C1 segment of cervical spinal cord (tissue), 14 donors: ENCODE data around the gene CLEC4A.
A peak's percentile ranks its signal among the peaks of the same experiment; 100 is the strongest.
"Not testable (repeated sequence)": the region's sequence is repeated elsewhere in the genome, so short reads cannot be mapped to it uniquely, and the experiment has no call there.

Experiments used
- DNase-seq, 14 donors: peaks; one replicate each; lab custom pipeline; 2025; lab: John Stamatoyannopoulos, UW

Gene CLEC4A

DNA sequence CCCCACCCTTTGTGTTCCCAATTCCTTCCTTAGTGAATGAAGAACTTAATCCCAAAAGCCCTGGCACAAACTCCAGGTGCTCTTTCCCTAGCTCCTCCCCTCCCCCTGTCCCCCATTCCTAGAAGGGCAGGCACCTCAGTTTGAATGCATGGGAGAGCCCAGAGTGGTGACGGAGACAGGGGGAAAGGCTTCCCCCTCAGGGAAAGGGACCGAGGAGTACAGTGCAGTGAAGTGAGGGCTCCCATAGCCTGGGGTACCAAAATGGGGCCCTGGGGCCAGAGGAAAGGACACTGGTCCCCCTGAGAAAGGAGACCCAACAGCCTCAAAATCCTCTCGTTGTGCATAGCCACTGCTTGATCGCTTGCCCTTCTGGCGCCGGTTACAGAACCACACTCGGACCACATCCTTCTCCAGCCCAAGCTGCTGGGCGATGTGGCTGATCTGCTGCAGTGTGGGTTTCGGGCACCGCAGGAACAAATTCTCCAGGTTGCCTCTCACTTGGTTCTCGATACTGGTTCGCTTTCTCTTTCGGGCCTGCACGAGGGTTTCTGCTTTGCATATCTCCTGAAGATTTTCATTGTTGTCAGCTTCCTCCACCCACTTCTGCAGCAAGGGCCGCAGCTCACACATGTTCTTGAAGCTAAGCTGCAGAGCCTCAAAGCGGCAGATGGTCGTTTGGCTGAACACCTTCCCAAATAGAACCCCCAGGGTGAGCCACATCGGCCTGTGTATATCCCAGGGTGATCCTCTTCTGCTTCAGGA lies 10.4 kb downstream of the CLEC4A start:
- DNase-seq, result not testable (repeated sequence)

DNA sequence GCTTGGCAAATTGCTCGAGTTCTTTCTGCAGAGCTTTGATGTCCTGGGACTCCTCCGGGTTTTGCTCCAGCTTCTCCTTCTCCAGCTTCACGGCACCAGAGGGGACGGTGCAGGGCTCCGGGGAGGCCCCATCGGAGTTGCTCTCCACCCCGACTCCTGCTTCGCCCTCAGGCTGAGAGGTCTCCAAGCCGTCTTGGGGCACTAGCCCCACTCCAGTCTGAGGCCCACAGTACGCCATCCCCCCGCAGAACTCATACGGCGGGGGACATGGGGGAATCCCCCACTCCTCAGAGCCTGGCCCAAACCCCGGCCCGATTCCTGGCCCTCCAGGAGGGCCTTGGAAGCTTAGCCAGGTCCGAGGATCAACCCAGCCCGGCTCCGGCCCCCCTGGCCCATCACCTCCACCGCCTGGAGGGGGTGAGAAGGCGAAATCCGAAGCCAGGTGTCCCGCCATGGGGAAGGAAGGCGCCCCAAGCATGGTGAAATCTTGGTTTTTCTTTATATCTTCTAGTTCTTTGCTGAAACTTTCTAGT lies 11.0 kb downstream of the CLEC4A start:
- not testable (repeated sequence) for DNase-seq

DNA sequence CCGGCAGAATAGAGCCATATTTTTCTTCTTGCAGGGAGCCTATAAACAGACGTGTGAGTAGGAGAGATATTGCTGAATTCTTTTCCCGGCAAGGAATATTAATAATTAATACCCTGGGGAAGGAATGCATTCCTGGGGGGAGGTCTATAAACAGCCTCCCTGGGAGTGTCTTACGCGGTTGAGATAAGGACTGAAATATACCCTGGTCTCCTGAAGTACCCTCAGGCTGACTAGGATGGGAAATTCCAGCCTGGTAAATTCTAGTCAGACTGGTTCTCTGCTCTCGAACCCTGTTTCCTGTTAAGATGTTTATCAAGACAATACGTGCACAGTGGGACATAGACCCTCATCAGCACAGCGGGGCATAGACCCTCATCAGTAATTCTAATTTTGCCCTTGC lies 18.2 kb downstream of the CLEC4A start:
- not testable (repeated sequence) for DNase-seq

DNA sequence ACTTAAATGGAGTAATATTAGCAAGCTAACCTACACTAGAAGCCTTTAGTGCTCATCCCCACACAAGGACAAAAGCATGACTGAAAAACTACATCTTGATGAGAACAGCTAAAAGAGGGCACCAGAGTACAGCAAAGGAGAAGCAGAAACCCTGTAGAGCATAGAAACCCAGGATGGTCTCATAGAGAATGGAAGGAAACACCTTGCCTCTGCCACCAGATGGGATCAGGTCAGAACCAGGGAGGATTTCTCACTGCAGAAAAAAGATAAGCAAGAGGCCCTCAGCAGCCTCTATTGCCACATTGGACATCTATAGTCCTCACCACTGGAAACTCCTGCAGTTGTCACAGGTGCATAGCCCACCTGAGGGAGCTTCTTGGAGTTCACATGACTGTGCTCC lies 19.8 kb downstream of the CLEC4A start:
- DNase-seq, result no peak

DNA sequence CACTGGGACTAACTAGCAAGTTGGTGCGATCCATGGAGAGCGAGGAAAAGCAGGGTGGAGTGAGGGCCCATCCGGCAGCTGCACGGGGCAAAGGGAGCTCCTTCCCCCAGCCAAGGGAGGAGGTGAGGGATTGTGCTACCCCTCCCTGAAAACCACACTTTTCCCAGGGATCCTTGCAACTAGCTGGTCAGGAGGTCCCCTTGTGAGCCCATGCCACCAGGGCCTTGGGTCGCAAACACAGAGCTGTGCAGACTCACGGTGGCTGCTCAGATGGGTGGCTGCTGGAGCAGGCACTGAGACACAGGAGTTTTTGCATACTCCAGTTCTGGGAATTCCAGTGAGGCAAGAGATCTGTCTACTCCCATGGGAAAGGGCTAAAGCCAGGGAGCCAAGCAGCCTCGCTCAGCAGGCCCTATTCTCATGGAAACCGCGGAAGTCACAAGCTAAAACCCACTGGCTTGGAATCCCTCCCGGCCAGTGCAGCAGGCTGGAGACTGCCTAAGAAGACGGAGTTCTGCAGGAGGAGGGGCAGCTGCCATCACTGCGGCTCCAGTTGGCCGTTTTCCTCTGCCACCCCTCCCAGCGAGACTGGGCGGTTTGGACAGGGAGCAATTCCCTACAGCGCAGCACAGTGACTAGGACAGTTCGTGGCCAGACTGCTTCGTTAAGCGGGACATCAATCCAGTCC lies 22.5 kb downstream of the CLEC4A start:
- DNase-seq, result peak in 13 of 14 donors; percentile 24 to 83 (median 64)

DNA sequence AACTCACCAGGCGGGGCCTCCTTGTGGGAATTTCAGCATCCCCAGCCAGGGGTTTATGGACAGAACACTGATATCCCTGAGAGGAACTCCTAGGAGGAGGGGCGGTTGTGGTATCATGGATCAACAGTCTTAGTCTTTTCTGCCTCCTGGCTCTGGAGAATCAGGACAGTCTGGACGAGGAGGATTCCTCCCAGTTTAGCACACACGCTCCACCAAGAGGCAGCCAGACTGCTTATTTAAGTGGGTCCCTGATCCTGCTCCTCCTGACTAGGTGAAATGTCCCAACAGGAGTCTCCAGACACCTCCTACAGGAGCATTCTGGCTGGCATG lies 23.0 kb downstream of the CLEC4A start:
- peak in 1 of 14 donors; percentile 52 for DNase-seq

DNA sequence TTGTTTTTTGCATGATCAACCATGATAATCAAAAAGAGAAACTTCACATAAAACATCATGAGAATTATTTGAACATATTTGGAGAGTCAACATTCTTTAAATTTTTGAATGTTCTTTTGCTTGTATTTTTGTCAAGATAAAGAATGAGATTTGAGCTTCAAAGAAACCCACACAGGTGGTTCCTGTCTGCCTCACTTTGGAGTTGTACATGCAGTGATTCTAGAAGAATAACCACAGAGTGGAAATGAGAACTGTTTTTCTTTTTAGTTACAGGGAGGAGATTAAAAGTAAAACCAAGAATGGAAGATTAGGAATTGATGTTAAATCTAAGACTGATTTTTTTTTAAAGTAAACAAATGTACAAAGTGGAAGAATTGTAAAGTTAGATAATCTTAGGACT lies 31.1 kb downstream of the CLEC4A start:
- DNase-seq, result no peak

DNA sequence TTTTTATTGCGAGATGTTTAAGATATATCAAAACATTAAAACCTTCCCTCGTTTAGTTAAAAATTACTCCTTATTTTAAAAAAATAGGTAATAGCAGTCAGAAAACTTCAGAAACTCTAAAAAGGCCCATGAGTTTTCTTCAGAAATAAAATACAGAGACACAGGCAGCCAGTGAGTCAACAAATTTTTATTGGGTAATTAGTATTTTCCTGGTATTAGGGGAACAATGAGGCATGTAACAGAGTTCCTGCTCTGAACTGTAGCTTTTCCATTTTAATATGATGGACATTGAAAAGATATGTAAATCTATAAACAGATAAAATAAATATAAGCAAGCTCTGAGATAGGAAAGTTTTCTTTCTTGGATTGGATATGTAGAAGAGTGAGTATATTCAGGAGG lies 33.0 kb downstream of the CLEC4A start:
- no peak for DNase-seq

DNA sequence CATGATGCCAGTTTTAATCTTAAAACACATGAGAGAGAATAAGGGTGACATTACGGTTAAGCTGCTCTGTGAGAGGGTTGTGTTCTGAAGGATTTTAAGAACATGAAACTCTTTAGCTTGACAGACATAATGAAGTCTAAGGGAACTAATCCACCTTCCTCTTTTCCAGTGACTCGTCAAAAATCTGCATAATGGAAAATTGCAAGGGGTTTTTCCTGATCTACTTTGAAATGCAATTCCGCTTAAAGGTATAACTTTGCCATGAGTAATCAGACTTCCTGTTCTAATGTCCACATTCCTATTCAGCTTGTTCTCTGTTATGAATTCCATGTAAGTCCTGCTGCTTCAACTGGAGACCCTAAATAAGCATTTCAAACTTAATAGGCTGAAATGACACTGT lies 33.4 kb downstream of the CLEC4A start, which contains the start of gene ZNF705A:
Gene ZNF705A, plus strand, starts transcription at position 171 of the 400 bp plus-strand sequence. CDS start 15,611 bp downstream, outside the sequence.
- no peak for DNase-seq

DNA sequence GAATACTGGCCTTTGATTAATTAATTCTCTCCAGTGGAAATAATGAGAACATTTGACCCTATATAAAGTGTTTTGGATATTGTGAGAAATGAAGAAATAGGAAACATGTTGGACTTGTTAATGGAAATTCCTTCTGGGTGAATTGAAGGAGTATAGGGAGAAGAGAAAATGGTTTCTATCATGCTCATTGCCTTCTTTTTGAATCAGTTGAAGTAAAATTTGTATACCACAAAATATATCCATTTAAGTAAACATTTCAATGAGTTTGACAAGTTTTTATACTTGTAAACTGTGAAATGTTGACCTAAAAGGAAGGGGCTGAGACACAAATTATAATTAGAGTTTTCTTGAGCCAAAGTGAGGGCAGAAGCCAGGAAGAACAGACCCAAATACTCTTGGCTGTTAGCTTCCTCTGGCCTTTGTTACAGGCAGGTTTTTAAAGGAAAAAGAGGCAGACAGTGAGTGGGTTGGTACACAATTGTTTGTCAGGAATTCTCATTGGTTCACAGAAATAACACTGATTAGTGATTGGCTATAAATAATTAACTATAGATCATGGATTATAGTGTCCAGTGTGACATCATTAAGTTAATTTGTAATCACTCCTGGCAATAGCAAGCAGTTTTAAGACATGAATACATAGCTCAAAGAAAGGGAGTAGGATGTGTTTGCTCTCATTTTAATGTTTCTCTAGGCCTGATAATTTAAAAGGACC lies 34.2 kb downstream of the CLEC4A start:
- no peak for DNase-seq

DNA sequence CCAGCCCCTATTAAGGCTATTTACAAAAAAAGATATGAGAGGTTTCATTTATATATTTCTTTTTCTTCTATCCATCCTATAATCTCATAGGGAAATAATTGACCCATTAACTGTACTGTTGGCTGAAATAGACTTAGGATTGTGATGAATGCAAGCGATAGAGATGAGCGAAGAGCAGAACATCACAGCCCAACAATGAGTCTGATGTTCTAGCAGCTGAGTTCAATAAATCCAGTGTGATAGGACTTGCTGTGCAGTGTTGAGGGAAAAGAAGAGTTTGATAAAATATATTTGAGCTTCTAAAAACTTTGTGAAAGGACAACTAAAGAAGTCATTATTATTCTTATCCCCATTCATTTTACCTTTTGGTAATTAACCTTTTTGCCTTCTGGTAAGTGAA lies 49.5 kb downstream of the CLEC4A start:
- not testable (repeated sequence) for DNase-seq

DNA sequence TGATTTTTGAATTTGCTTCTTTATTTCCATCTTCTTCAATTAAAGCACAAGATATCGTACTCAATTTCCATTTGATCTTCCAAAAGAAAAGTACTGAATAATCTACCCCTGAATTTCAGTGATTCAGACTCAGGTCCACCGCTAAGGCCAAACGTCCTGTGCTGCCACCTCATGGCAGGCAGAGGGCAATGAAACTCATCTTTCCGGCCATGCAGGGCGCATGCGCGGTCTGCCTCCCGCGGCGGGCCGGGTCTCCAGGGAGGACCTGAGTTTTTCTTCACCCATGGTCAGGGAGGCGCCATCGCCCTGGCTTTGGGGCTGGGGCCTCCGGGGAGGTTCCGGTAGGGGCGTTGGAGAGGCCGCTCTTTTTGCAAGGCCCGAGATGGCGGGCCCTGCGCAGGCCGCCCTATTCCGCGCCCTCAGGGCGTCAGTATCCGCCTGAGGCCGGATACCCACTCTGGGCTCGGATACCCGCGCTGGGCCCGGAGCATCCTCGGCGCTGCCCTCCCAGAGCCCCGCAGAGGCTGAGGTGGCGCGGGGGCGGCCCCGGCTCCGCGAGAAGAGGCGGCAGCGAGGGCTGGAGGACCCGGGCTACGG lies 56.7 kb downstream of the CLEC4A start:
- peak in 13 of 14 donors; percentile 30 to 87 (median 70) for DNase-seq

DNA sequence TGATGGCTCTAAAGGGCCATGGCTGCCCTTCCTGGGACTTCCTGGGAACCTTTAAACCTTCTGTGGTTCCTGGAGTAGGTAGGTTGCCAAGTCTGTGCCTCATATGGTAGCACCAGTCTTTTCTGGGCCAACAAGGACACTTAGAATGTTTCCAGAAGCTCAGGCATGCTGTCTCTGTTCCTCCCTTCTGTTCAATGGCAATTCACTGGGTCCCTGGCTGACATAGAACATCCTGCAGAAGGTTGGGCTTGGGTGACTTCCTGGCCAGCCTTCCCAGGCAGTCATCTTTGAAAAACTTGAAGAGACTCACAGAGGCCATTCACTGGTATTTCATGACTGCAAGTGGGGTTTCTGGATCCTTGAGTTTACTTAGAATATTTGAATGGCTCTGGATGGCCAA lies 57.9 kb downstream of the CLEC4A start:
- peak in 2 of 14 donors; percentile 1 to 41 for DNase-seq

DNA sequence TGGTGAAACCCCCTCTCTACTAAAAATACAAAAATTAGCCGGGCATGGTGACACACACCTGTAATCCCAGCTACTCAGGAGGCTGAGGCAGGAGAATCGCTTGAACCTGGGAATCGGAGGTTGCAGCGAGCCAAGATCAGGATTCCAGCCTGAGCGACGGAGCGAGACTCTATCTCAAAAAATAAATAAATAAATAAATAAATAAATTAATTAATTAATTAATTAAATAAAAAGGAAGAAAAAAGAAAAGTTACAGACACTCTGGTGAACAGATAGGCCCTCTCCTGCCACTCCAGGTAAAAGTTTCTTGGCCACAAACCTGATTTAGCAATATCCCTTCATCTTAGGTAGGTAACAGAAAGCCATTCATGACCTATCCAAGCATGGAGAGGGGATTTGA lies 59.5 kb downstream of the CLEC4A start:
- not testable (repeated sequence) for DNase-seq

DNA sequence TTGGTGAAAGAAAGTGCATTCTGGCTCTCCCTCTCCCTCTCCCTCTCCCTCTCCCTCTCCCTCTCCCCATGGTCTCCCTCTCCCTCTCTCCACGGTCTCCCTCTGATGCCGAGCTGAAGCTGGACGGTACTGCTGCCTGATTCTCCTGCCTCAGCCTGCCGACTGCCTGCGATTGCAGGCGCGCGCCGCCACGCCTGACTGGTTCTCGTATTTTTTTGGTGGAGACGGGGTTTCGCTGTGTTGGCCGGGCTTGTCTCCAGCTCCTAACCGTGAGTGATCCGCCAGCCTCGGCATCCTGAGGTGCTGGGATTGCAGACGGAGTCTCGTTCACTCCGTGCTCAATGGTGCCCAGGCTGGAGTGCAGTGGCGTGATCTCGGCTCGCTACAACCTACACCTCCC lies 59.9 kb downstream of the CLEC4A start:
- not testable (repeated sequence) for DNase-seq

DNA sequence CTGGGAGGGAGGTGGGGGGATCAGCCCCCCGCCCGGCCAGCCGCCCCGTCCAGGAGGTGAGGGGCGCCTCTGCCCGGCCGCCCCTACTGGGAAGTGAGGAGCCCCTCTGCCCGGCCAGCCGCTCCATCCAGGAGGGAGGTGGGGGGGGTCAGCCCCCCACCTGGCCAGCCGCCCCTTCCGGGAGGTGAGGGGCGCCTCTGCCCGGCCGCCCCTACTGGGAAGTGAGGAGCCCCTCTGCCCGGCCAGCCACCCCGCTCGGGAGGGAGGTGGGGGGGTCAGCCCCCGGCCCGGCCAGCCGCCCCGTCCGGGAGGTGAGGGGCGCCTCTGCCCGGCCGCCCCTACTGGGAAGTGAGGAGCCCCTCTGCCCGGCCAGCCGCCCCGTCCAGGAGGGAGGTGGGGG lies 60.8 kb downstream of the CLEC4A start:
- DNase-seq, result not testable (repeated sequence)

DNA sequence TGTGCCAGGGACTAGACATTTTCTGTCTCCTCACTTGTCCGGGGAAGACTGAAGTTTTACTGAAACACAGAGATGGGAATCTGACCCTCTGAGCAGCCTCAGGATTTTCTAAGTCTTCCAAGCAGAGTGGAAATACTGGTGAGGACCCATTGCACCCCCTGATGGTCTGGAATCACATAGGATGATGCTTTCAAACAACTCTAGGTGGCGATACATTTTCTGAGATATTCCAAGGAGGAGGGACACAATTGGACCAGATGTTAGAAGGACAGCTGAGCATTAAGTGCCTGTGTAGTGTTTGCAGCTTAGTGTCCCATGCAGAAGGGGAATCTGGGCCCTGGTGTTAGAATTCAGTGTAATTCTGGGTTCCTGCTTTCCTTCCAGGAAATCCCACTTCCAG lies 64.7 kb downstream of the CLEC4A start:
- not testable (repeated sequence) for DNase-seq
